HG03108 (cell line): Measurements from ENCODE around the gene COPS7A.
A peak's percentile ranks its signal among the peaks of the same experiment; 100 is the strongest.

Experiments
- ATAC-seq: cut with Tn5 transposase; IDR thresholded peaks from one replicate; pipeline ENCODE4 v1.9.1; 2021; ENCODE audit warnings: moderate library complexity; ENCODE audit not compliant: unreplicated experiment

COPS7A gene

DNA sequence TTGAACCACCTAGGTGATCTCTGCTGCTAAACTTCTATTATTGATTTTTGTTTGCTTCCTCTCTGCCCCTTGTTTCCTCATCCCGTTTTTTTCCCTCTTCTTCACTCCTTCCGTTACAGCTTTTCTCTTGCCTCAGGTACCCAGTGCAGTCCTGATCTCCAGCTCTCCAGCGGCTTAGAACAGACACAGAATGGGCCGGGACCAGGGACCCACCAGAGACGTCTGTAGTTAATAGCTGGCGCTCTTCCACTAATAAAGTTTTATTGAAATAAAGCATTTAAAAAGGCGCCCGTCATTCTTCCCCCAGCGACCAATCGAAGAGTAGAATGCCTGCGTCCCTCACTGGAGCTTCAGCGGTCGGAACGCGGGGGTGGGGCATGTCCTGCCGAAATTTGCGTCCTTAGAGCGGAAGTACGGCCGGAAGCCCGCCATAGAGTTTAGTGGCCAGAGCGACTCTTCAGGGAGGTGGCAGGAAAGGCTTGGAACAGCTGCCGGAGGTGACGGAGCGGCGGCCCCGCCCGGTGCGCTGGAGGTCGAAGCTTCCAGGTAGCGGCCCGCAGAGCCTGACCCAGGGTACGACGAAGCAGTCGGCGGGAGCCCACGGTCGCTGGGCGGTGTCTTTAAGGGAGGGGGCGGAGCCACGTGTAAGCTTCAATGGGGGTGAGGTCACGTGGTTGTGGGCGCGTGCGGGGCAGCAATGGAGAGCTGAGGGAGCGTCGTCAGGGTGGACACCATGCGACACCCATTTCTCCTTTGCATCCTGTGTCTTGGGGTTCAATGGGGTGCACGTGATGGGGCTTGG lies at the start of gene COPS7A:
COPS7A (plus strand) TSS at position 440 of the 802 bp plus-strand sequence. CDS start 611 bp downstream, outside the sequence.
- ATAC-seq: peak; percentile 90

- ATAC-seq: no peak
Observed at GRCh38 chr12:6676962-6677361, 46.9 kb upstream of the COPS7A start.

- no peak for ATAC-seq
Observed at GRCh38 chr12:6684609-6685008, 39.2 kb upstream of the COPS7A start.

DNA sequence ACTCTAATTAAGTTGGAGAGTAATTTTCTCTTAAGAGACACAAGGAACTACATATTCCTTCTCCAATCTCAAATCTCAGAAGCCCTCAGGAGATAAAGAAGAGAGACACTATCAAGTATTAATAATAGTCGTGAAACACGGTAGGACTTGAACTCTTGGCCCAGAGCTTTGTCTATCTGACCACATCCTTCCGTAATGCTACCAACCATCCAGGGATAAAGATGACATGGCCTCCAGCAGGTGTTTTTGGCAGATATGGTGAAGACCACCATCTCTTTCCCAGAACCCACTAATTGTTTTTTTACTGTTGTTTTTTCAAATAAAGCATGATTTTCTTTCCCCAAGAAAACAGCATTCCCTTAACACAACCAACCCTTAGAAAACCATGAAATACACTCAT lies 38.0 kb upstream of the COPS7A start:
- no peak for ATAC-seq

- peak; percentile 27 for ATAC-seq
Observed at GRCh38 chr12:6688543-6688998, 35.3 kb upstream of the COPS7A start.

GRCh38 chr12:6688999-6689882 lies 34.6 kb upstream of the COPS7A start, which contains the start of gene ZNF384:
ZNF384 (minus strand) TSS chr12:6689375; CDS start chr12:6679520, 9,855 bp downstream.
- ATAC-seq: peak; percentile 85

- no peak for ATAC-seq
Observed at GRCh38 chr12:6691473-6691872, 32.4 kb upstream of the COPS7A start.

- ATAC-seq: no peak
Observed at GRCh38 chr12:6692888-6693287, 31.0 kb upstream of the COPS7A start.

GRCh38 chr12:6693832-6694355 lies 30.0 kb upstream of the COPS7A start:
- ATAC-seq: no peak

GRCh38 chr12:6694701-6695100 lies 29.1 kb upstream of the COPS7A start:
- no peak for ATAC-seq

DNA sequence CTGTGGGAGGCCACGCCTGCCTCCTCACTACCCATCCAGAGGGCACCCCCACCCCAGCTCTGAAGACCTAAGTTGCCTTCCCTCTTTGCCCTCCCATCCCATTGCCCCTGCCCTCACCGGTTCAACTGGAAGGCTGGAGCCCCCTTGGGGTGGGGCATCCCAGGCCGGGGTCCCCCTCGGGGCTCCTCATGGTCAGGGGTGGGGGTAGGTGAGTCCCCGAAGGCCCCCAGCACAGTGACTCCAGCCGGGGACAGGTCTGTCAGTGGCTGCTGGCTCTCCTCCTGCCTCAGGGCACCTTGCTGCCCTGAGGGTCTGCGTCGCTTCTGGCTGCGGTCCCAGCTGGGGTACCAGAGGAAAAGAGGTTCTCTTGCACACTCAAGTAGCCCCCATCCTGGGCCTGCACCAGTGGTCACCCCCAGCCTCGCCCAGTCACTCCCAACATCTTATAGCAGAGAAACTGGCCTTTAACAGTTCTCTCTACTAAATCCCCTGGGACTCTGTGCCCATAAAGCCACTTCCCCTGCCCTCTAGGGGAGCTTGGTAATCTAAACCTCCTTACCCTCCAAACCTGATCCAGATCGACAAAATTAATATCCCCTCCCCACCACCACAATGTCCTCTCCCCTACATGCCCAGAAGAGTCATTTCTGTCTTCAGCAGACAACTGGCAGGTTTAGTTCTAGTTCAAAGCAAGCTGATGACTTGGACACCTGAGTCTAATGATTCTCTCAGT lies 28.4 kb upstream of the COPS7A start:
- ATAC-seq: no peak

GRCh38 chr12:6696690-6697583 lies 26.9 kb upstream of the COPS7A start:
- no peak for ATAC-seq

GRCh38 chr12:6697584-6698351 lies 26.1 kb upstream of the COPS7A start:
- no peak for ATAC-seq

- no peak for ATAC-seq
Observed at GRCh38 chr12:6698352-6699046, 25.3 kb upstream of the COPS7A start.

DNA sequence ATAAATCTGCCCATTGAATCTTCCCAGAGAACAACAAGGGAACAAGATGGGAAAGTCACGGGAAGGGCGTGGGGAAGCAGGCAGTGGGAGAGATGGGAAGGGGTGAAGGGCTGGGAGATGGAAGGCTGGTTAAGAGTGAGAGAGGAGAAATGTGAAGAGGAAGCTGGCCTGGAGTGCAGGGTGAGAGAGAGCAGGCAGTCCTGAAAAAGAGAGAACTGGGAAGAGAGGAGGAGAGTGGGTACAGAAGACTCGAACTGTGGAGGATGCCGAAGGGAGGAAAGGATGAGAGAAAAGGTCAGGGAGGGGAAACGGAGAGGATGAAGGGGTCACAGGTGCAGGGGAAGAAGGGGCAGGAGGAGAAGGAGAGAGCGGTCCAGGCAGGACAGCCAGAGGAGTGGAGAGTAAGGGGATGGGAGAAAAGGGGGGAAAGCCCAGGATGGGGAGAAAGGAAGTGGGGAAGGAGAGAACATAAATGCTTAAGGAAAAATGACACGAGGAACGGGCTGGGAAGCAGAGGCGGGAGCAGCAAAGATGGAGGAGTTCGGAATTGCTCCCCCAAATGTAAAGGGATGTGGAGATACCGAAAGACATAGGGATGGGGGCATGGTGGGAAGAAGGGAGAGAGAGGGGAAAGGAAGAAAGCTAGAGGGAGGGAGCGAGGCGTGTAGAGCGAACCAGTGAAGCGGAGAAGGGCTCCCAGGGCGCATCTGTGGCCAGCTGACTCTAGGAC lies 24.4 kb upstream of the COPS7A start:
- ATAC-seq: no peak

GRCh38 chr12:6699989-6700645 lies 23.7 kb upstream of the COPS7A start:
- ATAC-seq: no peak

DNA sequence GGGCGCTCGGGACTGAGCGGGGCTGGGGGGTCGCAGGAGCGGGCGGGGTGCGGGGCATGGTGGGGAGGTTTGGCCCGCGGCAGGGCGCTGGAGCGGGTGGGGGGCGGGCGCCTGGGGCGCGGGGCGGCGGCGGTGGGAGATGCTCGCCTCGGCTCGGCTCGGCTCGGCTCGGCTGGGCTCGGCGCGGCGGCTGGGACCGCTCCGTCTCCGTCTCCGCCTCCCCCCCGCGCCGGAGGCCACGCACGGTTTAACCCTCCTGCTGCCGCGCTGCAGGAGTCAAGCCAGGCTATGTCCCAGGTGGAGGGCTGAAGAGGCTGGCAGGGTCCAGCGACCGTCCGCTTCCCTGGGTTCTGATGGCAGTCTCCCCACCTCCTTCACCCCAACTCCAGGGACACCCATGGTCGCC lies 23.2 kb upstream of the COPS7A start, which contains the start of gene PIANP:
PIANP (minus strand) TSS at position 170 of the 406 bp plus-strand sequence. CDS start 2,754 bp downstream, outside the sequence.
- ATAC-seq: no peak
